GM10266 (cell line): Measurements from ENCODE around the gene SYCP2.
"Not testable (repeated sequence)": the region's sequence is repeated elsewhere in the genome, so short reads cannot be mapped to it uniquely, and the experiment has no call there.

Experiments used
- DNase-seq: peaks from one replicate; pipeline ENCODE4 v3.0.0; 2012; ENCODE audit errors: extremely low spot score
- TF ChIP-seq, protein P1 (sequence below): IDR thresholded peaks from 2 replicates; pipeline ENCODE4 v1.5.1; 2012; ENCODE audit warnings: mild to moderate bottlenecking, low read depth; ENCODE audit not compliant: control insufficient read depth, insufficient read depth; ENCODE audit errors: missing control alignments

Gene SYCP2

GRCh38 chr20:59857966-59858365, 75.5 kb downstream of the SYCP2 start:
- TF ChIP-seq, protein P1, sequence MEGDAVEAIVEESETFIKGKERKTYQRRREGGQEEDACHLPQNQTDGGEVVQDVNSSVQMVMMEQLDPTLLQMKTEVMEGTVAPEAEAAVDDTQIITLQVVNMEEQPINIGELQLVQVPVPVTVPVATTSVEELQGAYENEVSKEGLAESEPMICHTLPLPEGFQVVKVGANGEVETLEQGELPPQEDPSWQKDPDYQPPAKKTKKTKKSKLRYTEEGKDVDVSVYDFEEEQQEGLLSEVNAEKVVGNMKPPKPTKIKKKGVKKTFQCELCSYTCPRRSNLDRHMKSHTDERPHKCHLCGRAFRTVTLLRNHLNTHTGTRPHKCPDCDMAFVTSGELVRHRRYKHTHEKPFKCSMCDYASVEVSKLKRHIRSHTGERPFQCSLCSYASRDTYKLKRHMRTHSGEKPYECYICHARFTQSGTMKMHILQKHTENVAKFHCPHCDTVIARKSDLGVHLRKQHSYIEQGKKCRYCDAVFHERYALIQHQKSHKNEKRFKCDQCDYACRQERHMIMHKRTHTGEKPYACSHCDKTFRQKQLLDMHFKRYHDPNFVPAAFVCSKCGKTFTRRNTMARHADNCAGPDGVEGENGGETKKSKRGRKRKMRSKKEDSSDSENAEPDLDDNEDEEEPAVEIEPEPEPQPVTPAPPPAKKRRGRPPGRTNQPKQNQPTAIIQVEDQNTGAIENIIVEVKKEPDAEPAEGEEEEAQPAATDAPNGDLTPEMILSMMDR = no peak

DNA sequence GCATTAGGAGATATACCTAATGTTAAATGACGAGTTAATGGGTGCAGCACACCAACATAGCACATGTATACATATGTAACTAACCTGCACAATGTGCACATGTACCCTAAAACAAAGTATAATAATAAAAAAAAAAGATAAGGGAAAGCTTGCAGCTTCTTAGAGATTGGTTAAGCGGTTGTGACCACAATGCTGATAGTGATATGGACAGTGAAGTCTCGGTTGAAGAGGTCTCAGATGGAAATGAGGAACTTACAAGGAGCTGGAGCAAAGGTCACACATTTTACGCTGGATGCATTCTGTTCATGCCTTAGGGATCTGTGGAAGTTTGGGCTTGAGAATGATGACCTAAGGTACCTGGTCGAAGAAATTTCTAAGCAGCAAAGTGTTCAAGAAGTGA, 76.5 kb downstream of the SYCP2 start:
- not testable (repeated sequence) for DNase-seq

More at GRCh38 chr20:59857966-59858365, 75.5 kb downstream of the SYCP2 start:
- no peak for DNase-seq

DNA sequence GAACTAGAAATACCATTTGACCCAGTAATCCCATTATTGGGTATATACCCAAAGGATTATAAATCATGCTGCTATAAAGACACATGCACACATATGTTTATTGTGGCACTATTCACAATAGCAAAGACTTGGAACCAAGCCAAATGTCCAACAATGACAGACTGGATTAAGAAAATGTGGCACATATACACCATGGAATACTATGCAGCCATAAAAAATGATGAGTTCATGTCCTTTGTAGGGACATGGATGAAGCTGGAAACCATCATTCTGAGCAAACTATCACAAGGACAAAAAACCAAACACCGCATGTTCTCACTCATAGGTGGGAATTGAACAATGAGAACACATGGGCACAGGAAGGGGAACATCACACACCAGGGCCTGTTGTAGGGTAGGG, 76.9 kb downstream of the SYCP2 start:
- not testable (repeated sequence) for DNase-seq

- TF ChIP-seq, protein P1 = peak; percentile 55
- no peak for DNase-seq
Measured at GRCh38 chr20:59850018-59850641, 83.3 kb downstream of the SYCP2 start.

- TF ChIP-seq, protein P1 = no peak
- DNase-seq = no peak
Measured at GRCh38 chr20:59848182-59848581, 85.3 kb downstream of the SYCP2 start.

DNA sequence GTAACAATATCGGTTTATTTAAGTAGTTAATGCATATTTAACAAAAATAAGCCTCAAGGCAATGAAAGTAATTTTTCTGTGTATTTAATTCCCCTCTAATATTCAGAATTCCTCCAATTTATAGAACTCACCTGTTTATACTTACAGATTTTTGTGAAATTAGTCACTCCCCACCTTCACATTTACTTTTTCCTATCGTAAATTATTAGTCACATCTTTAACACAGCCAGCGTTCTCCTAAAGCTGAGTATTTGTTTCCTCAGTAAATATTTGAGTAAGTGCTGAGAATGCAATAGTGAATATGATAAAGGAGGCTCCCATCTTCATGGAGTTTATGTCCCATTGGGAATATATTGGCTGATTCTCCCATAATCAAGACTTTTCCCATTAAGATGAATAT, 88.0 kb downstream of the SYCP2 start:
- TF ChIP-seq, protein P1 = no peak
- DNase-seq = no peak

- no peak for DNase-seq
- TF ChIP-seq, protein P1 = no peak
Measured at GRCh38 chr20:59839400-59839799, 94.0 kb downstream of the SYCP2 start.

DNA sequence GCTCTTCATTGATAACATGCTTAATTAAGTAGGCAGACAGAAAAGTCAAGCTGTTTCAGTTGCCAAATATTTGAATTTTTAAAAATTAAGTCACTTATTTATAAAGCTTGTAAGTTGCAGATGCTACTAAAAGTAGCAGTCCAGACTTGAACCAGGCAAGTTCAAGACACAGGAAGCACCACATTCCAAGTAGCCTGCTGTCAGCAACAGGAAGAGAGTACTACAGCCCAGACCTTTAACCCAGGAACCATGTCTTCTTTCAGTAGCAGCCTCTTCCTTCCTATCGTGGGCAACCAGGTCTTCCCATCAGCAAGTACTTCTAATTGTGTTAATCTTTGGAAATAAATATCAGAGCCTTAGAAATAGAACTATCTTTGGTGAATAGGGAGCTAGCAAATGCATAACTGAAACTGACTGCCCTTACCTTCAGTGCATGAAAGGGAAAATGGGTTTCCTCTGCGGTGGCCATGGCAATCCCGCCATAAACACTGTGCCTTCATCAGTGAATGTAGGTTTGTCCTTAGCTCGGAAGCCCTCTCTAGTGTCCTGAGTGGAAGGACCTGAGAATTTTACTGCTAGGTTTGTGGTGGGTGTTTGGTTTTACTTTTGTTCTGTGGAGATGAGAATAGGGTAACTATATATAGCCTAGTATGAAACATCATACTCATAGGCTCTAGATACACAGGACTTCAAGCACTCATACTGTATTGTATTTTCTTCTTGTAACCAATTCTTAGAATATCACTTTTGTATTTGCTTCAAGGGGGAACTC, 95.6 kb downstream of the SYCP2 start:
- TF ChIP-seq, protein P1 = peak; percentile 1
- peak; percentile 58 for DNase-seq
